Mesodermal cell (in vitro differentiated cells): ENCODE data around the gene TMPRSS6. TPM values are rescaled to one million over a fixed set of nuclear protein-coding genes. Genes with fewer than 3 reads are reported as not detected.

Experiments used
- H3K27ac ChIP-seq: 2 replicates; pipeline ENCODE4 v1.7.0; 2013; ENCODE audit warnings: mild to moderate bottlenecking, low read depth, low read length, moderate library complexity; ENCODE audit not compliant: severe bottlenecking
- H3K36me3 ChIP-seq: 2 replicates; pipeline ENCODE4 v1.7.1; 2013; ENCODE audit warnings: mild to moderate bottlenecking, low read length, moderate library complexity; ENCODE audit not compliant: control insufficient read depth, insufficient read depth
- H3K4me1 ChIP-seq: one replicate; pipeline ENCODE4 v1.7.1; 2013; ENCODE audit warnings: mild to moderate bottlenecking, low read length; ENCODE audit not compliant: insufficient read depth, control insufficient read depth, poor library complexity, severe bottlenecking
- H3K4me3 ChIP-seq: 2 replicates; pipeline ENCODE4 v1.7.0; 2013; ENCODE audit warnings: low read length, control low read depth, mild to moderate bottlenecking; ENCODE audit not compliant: insufficient read depth, poor library complexity, severe bottlenecking; ENCODE audit errors: extremely low read depth
- H3K9me3 ChIP-seq: 2 replicates; pipeline ENCODE4 v1.7.1; 2013; ENCODE audit warnings: mild to moderate bottlenecking, low read length, moderate library complexity; ENCODE audit not compliant: control insufficient read depth
- WGBS, 2 experiments: methylation state at CpG; one replicate each; pipeline ENCODE4 v1.1.5; 2013; ENCODE audit warnings: missing lambda C conversion rate in 2 of 2; ENCODE audit not compliant: insufficient coverage in 2 of 2; 5-methylcytosine and 5-hydroxymethylcytosine counted together
- polyA plus RNA-seq, 2 experiments: library from polyadenylated mRNA; stranded (reverse); fragments of 50-300 nt; gene quantifications; one replicate each; pipeline ENCODE4 v1.2.3, GENCODE V29; 2013

TMPRSS6 gene
- polyA plus RNA-seq (2013, experiment 1 of 2) = not detected
- polyA plus RNA-seq (2013, experiment 2 of 2) = not detected

DNA sequence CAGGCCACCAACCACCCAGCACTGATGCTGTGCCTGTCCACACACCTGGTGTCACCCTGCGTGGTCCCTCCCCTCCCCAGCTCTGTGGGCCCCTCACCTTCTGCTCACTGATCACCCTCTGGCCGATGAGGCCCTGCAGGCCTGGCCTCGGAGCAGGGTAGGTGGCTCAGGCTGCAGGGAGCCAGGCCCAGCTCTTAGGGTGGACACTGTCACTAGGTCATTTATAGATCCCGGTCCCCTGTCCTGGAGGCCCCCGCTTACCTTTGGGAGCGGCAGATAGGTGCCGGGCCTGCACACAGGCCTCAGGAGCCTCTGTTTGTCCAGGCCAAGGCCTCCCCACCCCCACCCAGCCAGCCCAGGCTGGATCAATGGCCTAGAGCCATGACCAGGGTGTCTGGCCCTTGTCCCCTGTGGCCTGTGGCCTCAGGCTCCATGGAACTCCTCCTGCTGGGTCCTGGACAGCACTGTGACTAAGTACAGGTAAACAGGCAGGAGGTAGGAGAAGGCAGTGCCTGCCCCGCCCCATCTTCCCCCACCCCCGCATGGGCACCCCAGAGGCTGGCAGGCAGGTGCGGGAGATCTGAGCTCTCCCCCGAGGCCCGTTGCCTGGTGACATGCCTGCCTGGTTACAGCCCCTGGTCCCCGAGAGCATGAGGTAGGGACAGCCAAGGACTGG is at the start of gene TMPRSS6:
TSS of gene TMPRSS6 (minus strand) at position 472 of the 676 bp plus-strand sequence. CDS start 6,296 bp downstream, outside the sequence.
- Histone ChIP-seq H3K27ac (no peak within 1 kb of the TSS), H3K9me3 (no peaks in the 10 kb centered on the region), H3K36me3 (no peaks in the 10 kb centered on the region), H3K4me1 (no peaks in the 10 kb centered on the region), H3K4me3 (no peak within 1 kb of the TSS)
- WGBS, 2 experiments = 81 to 82% methylated on average over 10 to 13 of the region's 13 CpGs

DNA sequence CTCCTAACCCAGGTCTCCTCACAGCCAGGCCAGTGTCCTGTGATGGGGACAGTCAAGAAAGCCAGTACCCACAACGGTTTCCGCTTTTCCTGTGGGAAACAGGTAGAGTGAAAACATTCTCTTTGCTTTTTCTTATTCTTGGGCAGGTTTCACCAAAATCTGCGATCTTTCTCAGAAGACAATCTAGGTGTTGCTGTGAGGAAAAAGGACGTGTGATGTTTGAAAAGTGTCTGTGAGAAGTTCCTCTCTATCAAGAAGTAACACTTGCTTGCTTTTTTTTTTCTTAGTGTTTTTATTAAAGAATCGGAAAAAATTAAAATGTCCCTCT is 49.4 kb upstream of the TMPRSS6 start:
- Histone ChIP-seq H3K9me3 (peaks cover 7% of the 10 kb centered on the region), H3K4me1 (peaks cover 6% of the 10 kb centered on the region), H3K36me3 (no peaks in the 10 kb centered on the region), H3K4me3 (no peak overlapping the region), H3K27ac (no peak overlapping the region)
- 89 to 90% methylated on average over 3 to 4 of the region's 5 CpGs for WGBS, 2 experiments

DNA sequence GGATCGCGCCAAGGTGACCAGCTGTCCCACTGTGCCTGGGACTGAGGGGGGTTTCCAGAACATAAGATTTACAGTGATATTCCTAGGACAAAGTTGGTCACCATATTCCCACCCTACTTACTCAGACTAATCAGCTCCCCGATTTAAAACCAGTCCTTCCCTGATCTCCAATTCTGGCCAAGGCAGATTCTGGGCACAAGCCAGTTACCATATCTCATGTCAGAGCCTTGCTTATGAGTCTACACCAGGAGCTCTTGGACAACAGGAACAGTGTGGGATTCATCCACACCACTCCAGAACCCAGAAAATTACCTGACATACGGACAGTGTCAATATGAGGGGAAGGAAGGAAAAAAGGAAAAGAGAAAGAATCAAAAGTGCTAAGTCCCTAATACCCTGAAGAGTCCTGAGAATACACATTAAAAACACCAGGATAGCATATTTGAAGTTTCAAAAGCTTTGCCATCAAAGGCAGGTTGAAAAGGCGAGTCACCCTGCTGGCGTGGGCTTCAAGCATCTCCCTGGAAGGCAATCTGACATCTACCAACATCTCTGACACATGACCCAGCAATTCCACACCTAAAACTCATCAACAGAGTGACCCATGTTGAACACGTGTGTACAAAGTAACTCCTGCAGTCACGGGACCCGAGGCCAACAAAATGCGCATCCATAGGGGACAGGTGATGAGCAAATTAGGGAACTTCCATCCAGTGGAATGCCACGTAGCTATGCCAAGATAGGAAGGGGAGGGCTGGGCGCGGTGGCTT is 48.2 kb upstream of the TMPRSS6 start:
- peaks cover 4% of the 10 kb centered on the region for H3K4me1 ChIP-seq
- peaks cover 7% of the 10 kb centered on the region for H3K9me3 ChIP-seq
- H3K36me3 ChIP-seq = no peaks in the 10 kb centered on the region
- no peak overlapping the region for H3K27ac ChIP-seq
- H3K4me3 ChIP-seq = no peak overlapping the region
- WGBS, 2 experiments = 87 to 91% methylated on average over 8 to 12 of the region's 13 CpGs

DNA sequence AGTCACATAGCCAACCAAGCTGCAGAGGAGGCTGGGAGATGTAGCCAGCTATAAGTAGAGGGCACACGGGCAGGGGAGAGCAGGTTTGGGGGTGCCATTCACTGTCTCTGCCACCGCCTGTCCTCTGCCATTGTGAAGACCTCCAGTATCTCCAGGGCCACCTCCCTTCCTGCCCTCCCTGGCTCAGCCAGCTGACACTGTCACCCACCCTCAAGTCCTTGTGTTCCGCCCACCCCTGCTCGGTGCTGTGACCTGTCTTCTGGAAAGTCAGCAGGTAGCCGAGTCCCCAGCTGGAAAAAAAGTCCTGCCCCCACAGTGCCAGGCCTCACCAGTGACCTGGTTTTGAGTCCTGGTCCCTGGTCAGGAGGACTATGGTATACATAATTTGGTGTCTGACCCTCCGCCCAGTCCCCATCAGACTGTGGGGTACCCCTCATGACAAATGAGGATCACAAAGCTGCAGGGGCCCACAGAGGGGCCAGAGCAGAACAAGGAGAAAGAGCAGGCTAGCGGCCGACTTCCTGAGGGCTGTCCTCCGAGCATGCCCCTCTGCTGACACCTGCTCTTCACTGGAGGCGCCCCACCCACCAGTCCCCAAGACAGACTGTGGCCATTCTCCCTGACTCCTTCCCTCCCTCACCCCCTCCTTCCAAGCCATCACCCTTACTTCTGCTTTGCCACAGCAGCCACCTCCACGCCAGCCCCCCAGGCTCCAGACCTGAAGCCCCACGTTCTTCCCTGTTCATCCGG is 47.3 kb upstream of the TMPRSS6 start:
- peaks cover 4% of the 10 kb centered on the region for H3K4me1 ChIP-seq
- WGBS, 2 experiments = 77 to 86% methylated on average over 6 to 9 of the region's 13 CpGs

DNA sequence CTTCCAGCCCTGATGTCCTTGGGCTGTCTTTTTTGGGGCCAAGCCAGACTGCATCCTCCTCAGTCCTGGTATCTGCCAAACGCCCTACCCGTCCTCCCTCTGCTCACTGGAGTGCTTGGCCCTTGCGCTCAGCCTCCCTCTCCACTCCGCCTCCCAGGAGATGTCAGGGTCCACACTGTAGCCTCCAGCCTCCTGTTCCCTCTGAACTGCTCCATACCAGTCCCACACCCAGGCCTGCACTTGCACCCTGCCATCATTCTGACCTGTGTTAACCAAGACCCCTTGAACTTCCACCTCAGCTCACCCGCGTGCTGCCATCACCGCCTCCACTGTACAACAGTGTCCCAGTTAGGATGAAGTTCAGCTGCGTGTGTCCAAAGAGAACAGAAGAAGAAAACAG is 46.5 kb upstream of the TMPRSS6 start:
- 95 to 98% methylated on average over 7 of the region's 8 CpGs for WGBS, 2 experiments
- H3K27ac ChIP-seq = no peak overlapping the region
- no peaks in the 10 kb centered on the region for H3K36me3 ChIP-seq
- H3K4me3 ChIP-seq = no peak overlapping the region
- H3K4me1 ChIP-seq = peaks cover 4% of the 10 kb centered on the region
- H3K9me3 ChIP-seq = peaks cover 16% of the 10 kb centered on the region

More for the DNA sequence above, 47.3 kb upstream of the TMPRSS6 start:
- H3K27ac ChIP-seq = no peak overlapping the region
- H3K9me3 ChIP-seq = peaks cover 7% of the 10 kb centered on the region
- no peaks in the 10 kb centered on the region for H3K36me3 ChIP-seq
- no peak overlapping the region for H3K4me3 ChIP-seq

DNA sequence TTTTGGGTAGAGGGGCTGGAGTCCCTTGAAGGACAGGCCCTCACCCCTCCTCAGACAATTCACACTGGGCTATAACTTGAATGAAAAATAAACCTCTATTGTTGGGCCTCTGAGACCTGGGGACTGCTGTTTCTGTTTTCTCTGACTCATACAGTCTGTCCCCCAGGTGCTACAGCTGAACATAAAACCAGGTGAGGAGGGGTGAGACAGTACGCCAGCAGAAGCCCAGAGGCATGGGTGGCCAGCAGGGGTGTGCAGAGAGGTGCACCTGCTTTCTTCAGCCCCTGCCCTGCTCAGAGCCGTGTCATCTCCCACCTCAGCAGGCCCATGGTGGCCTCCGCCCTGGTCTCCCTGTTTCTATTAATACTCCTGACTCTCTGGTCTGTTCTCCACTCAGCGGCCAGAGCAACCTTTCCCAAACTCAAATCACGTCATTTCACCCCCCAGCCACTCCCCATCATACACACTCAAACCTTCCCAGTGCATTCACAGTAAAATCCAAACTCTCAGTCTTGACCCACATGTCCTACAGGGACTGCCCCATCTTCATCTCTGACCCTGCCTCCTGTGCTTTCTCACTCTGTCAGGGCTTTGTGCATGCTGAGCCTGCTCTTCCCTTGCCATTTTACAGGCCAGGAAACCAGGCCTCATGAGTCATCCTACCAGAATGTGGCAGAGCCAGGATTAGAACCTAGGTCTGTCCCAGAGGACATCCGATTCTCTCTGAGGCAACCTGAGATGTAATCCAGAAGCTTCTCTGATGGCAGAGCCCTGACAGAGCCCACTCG is 45.6 kb upstream of the TMPRSS6 start:
- Histone ChIP-seq H3K9me3 (peaks cover 16% of the 10 kb centered on the region), H3K4me1 (peaks cover 4% of the 10 kb centered on the region), H3K4me3 (no peak overlapping the region), H3K36me3 (no peaks in the 10 kb centered on the region), H3K27ac (no peak overlapping the region)
- 88 to 92% methylated on average over 7 of the region's 7 CpGs for WGBS, 2 experiments

DNA sequence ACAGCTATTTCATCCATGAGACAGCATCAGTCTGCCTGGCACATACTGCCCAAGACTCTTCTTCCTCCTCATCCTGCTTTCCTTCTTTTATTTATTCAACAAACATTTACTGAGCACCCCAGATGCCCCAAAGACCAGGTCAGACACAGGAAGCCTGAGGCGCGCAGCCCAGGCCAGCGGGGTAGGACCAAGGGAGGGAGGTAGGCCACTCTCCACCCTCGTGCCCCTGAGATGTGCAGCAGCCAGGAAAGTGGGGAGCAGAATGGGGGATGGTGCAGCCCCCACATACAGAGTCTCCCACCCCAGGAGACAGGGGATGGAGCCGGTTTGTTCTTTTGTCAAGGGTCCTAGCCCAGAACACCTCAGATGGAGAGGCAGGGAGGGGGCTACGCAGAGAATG is 44.4 kb upstream of the TMPRSS6 start:
- no peak overlapping the region for H3K4me3 ChIP-seq
- H3K4me1 ChIP-seq = peaks cover 13% of the 10 kb centered on the region
- H3K27ac ChIP-seq = no peak overlapping the region
- peaks cover 16% of the 10 kb centered on the region for H3K9me3 ChIP-seq
- no peaks in the 10 kb centered on the region for H3K36me3 ChIP-seq
- WGBS, 2 experiments = 96 to 100% methylated on average over 1 to 4 of the region's 6 CpGs

DNA sequence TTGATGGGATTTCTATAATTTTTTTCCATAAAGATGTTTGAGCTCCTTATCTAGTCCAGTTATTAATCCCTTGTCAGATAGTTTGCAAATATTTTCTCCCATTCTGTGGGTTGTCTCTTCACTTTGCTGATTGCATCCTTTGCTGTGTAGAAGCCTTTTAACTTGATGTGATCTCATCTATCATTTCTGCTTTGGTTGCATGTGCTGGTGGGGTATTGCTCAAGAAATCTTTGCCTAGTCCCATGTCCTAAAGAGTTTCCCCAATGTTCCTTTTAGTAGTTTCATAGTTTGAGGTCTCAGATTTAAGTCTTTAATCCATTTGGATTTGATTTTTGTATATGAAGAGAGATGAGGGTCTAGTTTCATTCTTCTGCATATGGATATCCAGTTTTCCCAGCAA is 41.9 kb upstream of the TMPRSS6 start:
- Histone ChIP-seq H3K4me1 (peaks cover 16% of the 10 kb centered on the region), H3K9me3 (peaks cover 16% of the 10 kb centered on the region), H3K27ac (no peak overlapping the region), H3K36me3 (no peaks in the 10 kb centered on the region), H3K4me3 (no peak overlapping the region)

DNA sequence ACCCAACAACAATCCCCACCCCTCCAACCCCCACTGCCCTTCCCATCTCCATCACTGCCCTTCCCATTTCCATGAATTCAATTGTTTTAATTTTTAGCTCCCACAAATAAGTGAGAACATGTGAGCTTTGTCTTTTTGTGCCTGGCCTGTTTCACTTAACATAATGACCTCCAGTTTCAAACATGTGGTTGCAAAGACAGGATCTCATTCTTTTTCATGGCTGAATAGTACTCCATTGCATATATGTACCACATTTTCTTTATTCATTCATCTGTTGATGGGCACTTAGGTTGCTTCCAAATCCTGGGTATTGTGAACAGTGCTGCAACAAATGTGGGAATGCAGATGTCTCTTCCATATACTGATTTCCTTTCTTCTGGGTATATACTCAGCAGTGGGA is 41.2 kb upstream of the TMPRSS6 start:
- H3K36me3 ChIP-seq = no peaks in the 10 kb centered on the region
- H3K4me1 ChIP-seq = peaks cover 16% of the 10 kb centered on the region
- H3K4me3 ChIP-seq = no peak overlapping the region
- peaks cover 16% of the 10 kb centered on the region for H3K9me3 ChIP-seq
- no peak overlapping the region for H3K27ac ChIP-seq
